HG03025 (cell line): ENCODE measurements around the gene ZNF134.

Source experiments
- ATAC-seq: cut with Tn5 transposase; IDR thresholded peaks from one replicate; pipeline ENCODE4 v1.9.1; 2021; ENCODE audit warnings: mild to moderate bottlenecking, moderate library complexity; ENCODE audit not compliant: unreplicated experiment, low FRiP score

Gene ZNF134

GRCh38 chr19:57613941-57614743 lies at the start of gene ZNF134:
Gene ZNF134, plus strand, starts transcription at chr19:57614242. Its CDS starts 5,227 bp downstream, at chr19:57619469.
- peak; percentile 82 for ATAC-seq

GRCh38 chr19:57566396-57567265 lies 47.4 kb upstream of the ZNF134 start:
- no peak for ATAC-seq

GRCh38 chr19:57570707-57571106 lies 43.3 kb upstream of the ZNF134 start:
- ATAC-seq, result no peak

GRCh38 chr19:57572415-57572947 lies 41.6 kb upstream of the ZNF134 start:
- ATAC-seq, result no peak

- no peak for ATAC-seq
These were observed 37.4 kb upstream of the ZNF134 start for GRCh38 chr19:57576661-57577060.

GRCh38 chr19:57578487-57579205 lies 35.4 kb upstream of the ZNF134 start, which contains the start of gene ZNF416:
Gene ZNF416, minus strand, starts transcription at chr19:57578911. Its CDS starts 207 bp downstream, at chr19:57578704.
- ATAC-seq, result peak; percentile 79

- ATAC-seq, result no peak
These were observed 30.9 kb upstream of the ZNF134 start for GRCh38 chr19:57583104-57583520.

- peak; percentile 62 for ATAC-seq
These were observed 30.3 kb upstream of the ZNF134 start, which contains the start of gene ZIK1 for GRCh38 chr19:57583521-57584416. Gene ZIK1, plus strand, starts transcription at chr19:57584145. Its CDS starts 212 bp downstream, at chr19:57584357.

GRCh38 chr19:57587529-57587928 lies 26.5 kb upstream of the ZNF134 start:
- ATAC-seq, result no peak

- ATAC-seq, result no peak
These were observed 14.7 kb upstream of the ZNF134 start for GRCh38 chr19:57599377-57599760.

GRCh38 chr19:57599761-57600383 lies 14.2 kb upstream of the ZNF134 start, which contains the start of gene ZNF530:
Gene ZNF530, plus strand, starts transcription at chr19:57599885. Its CDS starts 4,461 bp downstream, at chr19:57604346.
- peak; percentile 83 for ATAC-seq

GRCh38 chr19:57606931-57607330 lies 7.1 kb upstream of the ZNF134 start:
- ATAC-seq, result no peak

GRCh38 chr19:57611113-57611512 lies 2.9 kb upstream of the ZNF134 start:
- no peak for ATAC-seq

- no peak for ATAC-seq
These were observed 1.3 kb downstream of the ZNF134 start for GRCh38 chr19:57615346-57615745.

GRCh38 chr19:57620673-57621348 lies 6.8 kb downstream of the ZNF134 start:
- no peak for ATAC-seq

GRCh38 chr19:57623091-57623490 lies 9.0 kb downstream of the ZNF134 start:
- ATAC-seq, result no peak

- ATAC-seq, result peak; percentile 88
These were observed 19.2 kb downstream of the ZNF134 start, which contains the start of gene ZNF211 for GRCh38 chr19:57632987-57633831. Gene ZNF211, plus strand, starts transcription at chr19:57633168. Its CDS starts 179 bp downstream, at chr19:57633347.
